HCT116 (cell line): ENCODE data around the gene PHF14. TPM values are rescaled to one million over a fixed set of nuclear protein-coding genes. Genes with fewer than 3 reads are reported as not detected.
"Not testable (repeated sequence)": the region's sequence is repeated elsewhere in the genome, so short reads cannot be mapped to it uniquely, and the experiment has no call there.

Experiments
- ATAC-seq: fragments of 200-7000 bp; cut with Tn5 transposase; 2 replicates; pipeline ENCODE4 v1.9.1; 2020; ENCODE audit warnings: mild to moderate bottlenecking, moderate library complexity
- BruUV-seq: library from RNA; stranded (reverse); fragments of 400-500 nt; replicated peaks from 2 replicates; lab custom pipeline; 2021; lab: Mats Ljungman, UMichigan
- CTCF ChIA-PET: fragments of 300-600 bp; sonication (Branson Sonifier 250); formaldehyde crosslinking; loops from one replicate; lab custom pipeline; 2021; ENCODE audit warnings: antibody characterized with exemption; lab: Charles Lee
- POLR2A ChIA-PET: fragments of 300-600, 350-600 bp; sonication (Branson Sonifier 250); formaldehyde crosslinking; loops from one replicate; lab custom pipeline; 2021; ENCODE audit warnings: antibody characterized with exemption; lab: Charles Lee
- RAD21 ChIA-PET, 2 experiments: fragments of 300-600 bp; sonication (Branson Sonifier 250); formaldehyde crosslinking; loops; one replicate each; lab custom pipeline; 2023; ENCODE audit warnings: low total read pairs in 2 of 2; ENCODE audit not compliant: uncharacterized antibody in 2 of 2, unreplicated experiment in 2 of 2, low non-redundant PET in 1 of 2; lab: Charles Lee
- DNase-seq: peaks from one replicate; pipeline ENCODE4 v3.0.0-alpha.2; 2010; ENCODE audit warnings: low read depth, low spot score
- H2AFZ ChIP-seq: fragments of 200-600 bp; shearing (Covaris generic), sonication (generic); 2 replicates; pipeline ENCODE4 v1.6.1; 2017; ENCODE audit warnings: low read depth, mixed run types, mixed read lengths, antibody characterized with exemption, low read length; ENCODE audit not compliant: poor library complexity, severe bottlenecking
- H3K27ac ChIP-seq: 2 replicates; pipeline ENCODE4 v1.5.1; 2012; ENCODE audit warnings: low read depth, low read length
- H3K27me3 ChIP-seq: fragments of 200-600 bp; sonication (generic); 2 replicates; pipeline ENCODE4 v1.6.1; 2016; ENCODE audit warnings: mixed run types, low read length, mixed read lengths; ENCODE audit not compliant: insufficient read depth
- H3K36me3 ChIP-seq, 2 experiments: fragments of 200-500 bp in 1 of 2; fragments of 200-600 bp in 1 of 2; sonication (Bioruptor generic) in 1 of 2; sonication (generic) in 1 of 2; 2 replicates each; pipeline versions ENCODE4 v1.5.1 to v1.6.1; 2014 to 2016; ENCODE audit warnings: low read length in 2 of 2, inconsistent platforms in 1 of 2, mixed read lengths in 1 of 2, mixed run types in 1 of 2; ENCODE audit not compliant: insufficient read depth in 2 of 2, control insufficient read depth in 1 of 2
- H3K4me1 ChIP-seq, 2 experiments: fragments of 200-600 bp in 1 of 2; sonication (generic) in 1 of 2; 2 replicates each; pipeline versions ENCODE4 v1.5.1 to v1.6.1; 2012 to 2017; ENCODE audit warnings: low read length in 2 of 2, inconsistent platforms in 1 of 2, mild to moderate bottlenecking in 1 of 2, mixed read lengths in 1 of 2, mixed run types in 1 of 2, moderate library complexity in 1 of 2; ENCODE audit not compliant: insufficient read depth in 2 of 2, control insufficient read depth in 1 of 2
- H3K4me2 ChIP-seq: fragments of 200-600 bp; sonication (generic); 2 replicates; pipeline ENCODE4 v1.6.1; 2017; ENCODE audit warnings: mixed run types, low read length, mixed read lengths
- H3K4me3 ChIP-seq, 2 experiments: fragments of 200-600 bp in 1 of 2; sonication (generic) in 1 of 2; replicated peaks in 1 of 2; 2 replicates each; pipeline ENCODE4 v1.5.1; 2011 to 2016; ENCODE audit warnings: low read length in 2 of 2, control low read depth in 1 of 2, low read depth in 1 of 2, mild to moderate bottlenecking in 1 of 2, mixed read lengths in 1 of 2, mixed run types in 1 of 2
- H3K79me2 ChIP-seq: fragments of 200-600 bp; sonication (generic); 2 replicates; pipeline ENCODE4 v1.6.1; 2017; ENCODE audit warnings: mild to moderate bottlenecking, mixed run types, low read length, moderate library complexity, mixed read lengths; ENCODE audit not compliant: insufficient read depth
- H3K9ac ChIP-seq: fragments of 200-600 bp; sonication (generic); 2 replicates; pipeline ENCODE4 v1.6.1; 2016; ENCODE audit warnings: low read length, mixed read lengths
- H3K9me2 ChIP-seq: fragments of 200-600 bp; sonication (generic), shearing (Covaris generic); 2 replicates; pipeline ENCODE4 v1.6.1; 2017; ENCODE audit warnings: mixed run types, mild to moderate bottlenecking, moderate library complexity; ENCODE audit not compliant: insufficient read depth
- H3K9me3 ChIP-seq, 2 experiments: fragments of 200-500 bp in 1 of 2; fragments of 200-600 bp in 1 of 2; sonication (Bioruptor generic) in 1 of 2; sonication (generic) in 1 of 2; 2 replicates each; pipeline ENCODE4 v1.6.1; 2014 to 2017; ENCODE audit warnings: low read length in 2 of 2, mixed read lengths in 2 of 2, inconsistent platforms in 1 of 2, low read depth in 1 of 2, mild to moderate bottlenecking in 1 of 2, mixed run types in 1 of 2, moderate library complexity in 1 of 2; ENCODE audit not compliant: control insufficient read depth in 1 of 2, insufficient read depth in 1 of 2
- H4K20me1 ChIP-seq: fragments of 200-600 bp; sonication (generic), shearing (Covaris generic); 2 replicates; pipeline ENCODE4 v1.6.1; 2017; ENCODE audit warnings: mixed run types, mild to moderate bottlenecking, moderate library complexity; ENCODE audit not compliant: insufficient read depth
- intact Hi-C: fragments of 100-400 bp; cut with micrococcal nuclease; formaldehyde crosslinking; loops from 2 replicates; pipeline ENCODE4 v1.10.0; 2022
- total RNA-seq: library from RNA; stranded (reverse); gene quantifications from one replicate; pipeline ENCODE4 v1.2.1, GENCODE V29; 2021; ENCODE audit not compliant: unreplicated experiment

The PHF14 gene
- total RNA-seq, 1 experiment from 2014 or later = 13.8 TPM

GRCh38 chr7:10990748-10991147 is 17.1 kb downstream of the PHF14 start:
- H3K27ac ChIP-seq, BruUV-seq, H3K9me2 ChIP-seq, H3K9me3 ChIP-seq, H3K27me3 ChIP-seq, intact Hi-C loops, DNase-seq, H3K4me2 ChIP-seq, H2AFZ ChIP-seq, H3K9ac ChIP-seq, H3K4me1 ChIP-seq, H3K4me3 ChIP-seq, POLR2A ChIA-PET, CTCF ChIA-PET, RAD21 ChIA-PET, H4K20me1 ChIP-seq, ATAC-seq, H3K36me3 ChIP-seq: not testable (repeated sequence)
- H3K79me2 ChIP-seq = peaks cover 27% of the 10 kb centered on the region

- Histone ChIP-seq H4K20me1 (peaks cover 13% of the 10 kb centered on the region; the same call in 1 of the 2 replicates), H3K79me2 (peaks cover 64% of the 10 kb centered on the region)
- H3K4me3 ChIP-seq, H3K36me3 ChIP-seq, H3K27me3 ChIP-seq, H3K27ac ChIP-seq, DNase-seq, H3K9me3 ChIP-seq, intact Hi-C loops, POLR2A ChIA-PET, H3K4me2 ChIP-seq, H3K9ac ChIP-seq, H3K4me1 ChIP-seq, BruUV-seq, H2AFZ ChIP-seq, CTCF ChIA-PET, RAD21 ChIA-PET, H3K9me2 ChIP-seq, ATAC-seq: not testable (repeated sequence)
Observed at GRCh38 chr7:10995482-10996166, 22.0 kb downstream of the PHF14 start.
